HG02870 (cell line): ENCODE results near the gene IL1RAP.
"Not testable (repeated sequence)": the region's sequence is repeated elsewhere in the genome, so short reads cannot be mapped to it uniquely, and the experiment has no call there.

ENCODE experiments used
- ATAC-seq: cut with Tn5 transposase; IDR thresholded peaks from one replicate; pipeline ENCODE4 v1.9.1; 2021; ENCODE audit warnings: mild to moderate bottlenecking, moderate library complexity; ENCODE audit not compliant: unreplicated experiment

Gene IL1RAP

GRCh38 chr3:190505381-190506003, 8.4 kb upstream of the IL1RAP start:
- no peak for ATAC-seq

GRCh38 chr3:190506271-190506670, 7.6 kb upstream of the IL1RAP start:
- ATAC-seq, result no peak

GRCh38 chr3:190512666-190513065, 1.2 kb upstream of the IL1RAP start:
- no peak for ATAC-seq

GRCh38 chr3:190514413-190515153, 698 bp downstream of the IL1RAP start:
- no peak for ATAC-seq

- ATAC-seq, result no peak
Measured at GRCh38 chr3:190516416-190516815, 2.5 kb downstream of the IL1RAP start.

GRCh38 chr3:190517687-190518086, 3.8 kb downstream of the IL1RAP start:
- ATAC-seq, result no peak

- ATAC-seq, result not testable (repeated sequence)
Measured at GRCh38 chr3:190518531-190518930, 4.6 kb downstream of the IL1RAP start.

- ATAC-seq, result no peak
Measured at GRCh38 chr3:190519886-190520285, 6.0 kb downstream of the IL1RAP start.

- no peak for ATAC-seq
Measured at GRCh38 chr3:190521998-190522397, 8.1 kb downstream of the IL1RAP start.

- ATAC-seq, result no peak
Measured at GRCh38 chr3:190522621-190523222, 8.8 kb downstream of the IL1RAP start.

- ATAC-seq, result no peak
Measured at GRCh38 chr3:190524942-190525341, 11.1 kb downstream of the IL1RAP start.

- ATAC-seq, result no peak
Measured at GRCh38 chr3:190525634-190526033, 11.7 kb downstream of the IL1RAP start.

- no peak for ATAC-seq
Measured at GRCh38 chr3:190526787-190527762, 13.2 kb downstream of the IL1RAP start.

- no peak for ATAC-seq
Measured at GRCh38 chr3:190528706-190529105, 14.8 kb downstream of the IL1RAP start.

GRCh38 chr3:190531406-190531805, 17.5 kb downstream of the IL1RAP start:
- no peak for ATAC-seq

- no peak for ATAC-seq
Measured at GRCh38 chr3:190532731-190533203, 18.9 kb downstream of the IL1RAP start.

- ATAC-seq, result no peak
Measured at GRCh38 chr3:190533511-190534281, 19.8 kb downstream of the IL1RAP start.

- no peak for ATAC-seq
Measured at GRCh38 chr3:190534386-190534785, 20.5 kb downstream of the IL1RAP start.

GRCh38 chr3:190534986-190535385, 21.1 kb downstream of the IL1RAP start:
- no peak for ATAC-seq

- ATAC-seq, result no peak
Measured at GRCh38 chr3:190537146-190537545, 23.3 kb downstream of the IL1RAP start.
